Activated T-helper 1 cell treated with anti-CD3 and anti-CD28 coated beads, Interleukin-2, amount 50 U/mL, for 16 hours (primary cell): Measurements from ENCODE around the gene EPHB2.
A peak's percentile ranks its signal among the peaks of the same experiment; 100 is the strongest.
"Not testable (repeated sequence)": the region's sequence is repeated elsewhere in the genome, so short reads cannot be mapped to it uniquely, and the experiment has no call there.

ENCODE experiments used
- DNase-seq, 2 donors: peaks; one replicate each; pipeline ENCODE4 v3.0.0-alpha.2; 2020; ENCODE audit warnings: low read depth in 1 of 2, low spot score in 1 of 2

EPHB2 gene

GRCh38 chr1:22689505-22689904 lies 21.1 kb upstream of the EPHB2 start:
- no peak for DNase-seq

GRCh38 chr1:22691031-22691753 lies 19.4 kb upstream of the EPHB2 start:
- DNase-seq = no peak

GRCh38 chr1:22694172-22694571 lies 16.5 kb upstream of the EPHB2 start:
- no peak for DNase-seq

- no peak for DNase-seq
These were observed 14.0 kb upstream of the EPHB2 start for GRCh38 chr1:22696610-22697009.

GRCh38 chr1:22697980-22698379 lies 12.7 kb upstream of the EPHB2 start:
- DNase-seq = no peak

- no peak for DNase-seq
These were observed 10.7 kb upstream of the EPHB2 start for GRCh38 chr1:22699681-22700520.

GRCh38 chr1:22702296-22703085 lies 8.1 kb upstream of the EPHB2 start:
- DNase-seq = no peak

GRCh38 chr1:22704440-22705067 lies 6.1 kb upstream of the EPHB2 start:
- DNase-seq = peak; percentile 29 to 52

GRCh38 chr1:22705586-22705985 lies 5.1 kb upstream of the EPHB2 start:
- no peak for DNase-seq

GRCh38 chr1:22706100-22706499 lies 4.5 kb upstream of the EPHB2 start:
- not testable (repeated sequence) for DNase-seq

- no peak for DNase-seq
These were observed 1.9 kb upstream of the EPHB2 start for GRCh38 chr1:22708777-22709176.

GRCh38 chr1:22709227-22709626 lies 1.4 kb upstream of the EPHB2 start:
- no peak for DNase-seq

- no peak for DNase-seq
These were observed 543 bp upstream of the EPHB2 start for GRCh38 chr1:22709891-22710700.

GRCh38 chr1:22711071-22711470 lies 432 bp downstream of the EPHB2 start:
- no peak for DNase-seq

- no peak for DNase-seq
These were observed 1.2 kb downstream of the EPHB2 start for GRCh38 chr1:22711591-22712501.

GRCh38 chr1:22712502-22713271 lies 2.0 kb downstream of the EPHB2 start:
- DNase-seq = no peak

GRCh38 chr1:22714455-22714854 lies 3.8 kb downstream of the EPHB2 start:
- DNase-seq = no peak

- no peak for DNase-seq
These were observed 6.6 kb downstream of the EPHB2 start for GRCh38 chr1:22717037-22717760.
